Upper lobe of right lung (tissue), 1 donor: ENCODE data around the gene POLR3B. TPM values are rescaled to one million over a fixed set of nuclear protein-coding genes. Genes with fewer than 3 reads are reported as not detected.

Experiments used
- ATAC-seq: fragments of 200-7000 bp; cut with Tn5 transposase; one replicate; pipeline ENCODE4 v1.9.1; 2020; ENCODE audit warnings: mild to moderate bottlenecking, moderate library complexity
- DNase-seq: peaks from one replicate; pipeline ENCODE4 v3.0.0-alpha.2; 2020
- H3K27ac ChIP-seq: fragments of 200-600 bp; one replicate; pipeline ENCODE4 v1.8.0; 2022
- H3K27me3 ChIP-seq: fragments of 200-600 bp; one replicate; pipeline ENCODE4 v1.8.0; 2022; ENCODE audit warnings: mild to moderate bottlenecking
- H3K36me3 ChIP-seq: fragments of 200-600 bp; one replicate; pipeline ENCODE4 v1.8.0; 2022
- H3K4me1 ChIP-seq: fragments of 200-600 bp; one replicate; pipeline ENCODE4 v1.8.0; 2022
- H3K4me3 ChIP-seq: fragments of 200-600 bp; one replicate; pipeline ENCODE4 v1.8.0; 2022; ENCODE audit warnings: mild to moderate bottlenecking
- H3K9me3 ChIP-seq: fragments of 200-600 bp; one replicate; pipeline ENCODE4 v1.8.0; 2022
- CTCF ChIP-seq: fragments of 200-600 bp; IDR thresholded peaks from one replicate; pipeline ENCODE4 v1.8.0; 2022; ENCODE audit warnings: antibody characterized with exemption
- intact Hi-C: fragments of 100-400 bp; cut with DNase I; formaldehyde crosslinking; loops from one replicate; pipeline ENCODE4 v1.11.0; 2022
- total RNA-seq: library from RNA; stranded (reverse); fragmentation: NEBNext Ultra II Directional; extraction: Animal tissue kit (Norgen Biotek cat#: 25700); gene quantifications from one replicate; pipeline ENCODE4 v1.2.1, GENCODE V29; 2021
- donor health status: DM: no; HTN: yes; CAD: no; lungs with severe emphysema.

Gene POLR3B
- total RNA-seq, 1 donor from 2014 or later = 11.3 TPM

GRCh38 chr12:106344131-106344530, 13.4 kb upstream of the POLR3B start:
- peaks cover 24% of the 10 kb centered on the region for H3K36me3 ChIP-seq
- ATAC-seq = no peak

GRCh38 chr12:106345746-106346145, 11.8 kb upstream of the POLR3B start:
- H3K9me3 ChIP-seq = no peaks in the 10 kb centered on the region
- peak; percentile 85 for ATAC-seq
- H3K36me3 ChIP-seq = peaks cover 20% of the 10 kb centered on the region

More at GRCh38 chr12:106344131-106344530, 13.4 kb upstream of the POLR3B start:
- intact Hi-C loops = no loop called here
- Histone ChIP-seq H3K27ac (no peak overlapping the region), H3K4me1 (peaks cover 16% of the 10 kb centered on the region), H3K9me3 (no peaks in the 10 kb centered on the region), H3K4me3 (no peak overlapping the region), H3K27me3 (no peaks in the 10 kb centered on the region)
- no peak for TF ChIP-seq CTCF
- no peak for DNase-seq

GRCh38 chr12:106348411-106348810, 9.1 kb upstream of the POLR3B start:
- Histone ChIP-seq H3K9me3 (no peaks in the 10 kb centered on the region), H3K4me1 (peaks cover 5% of the 10 kb centered on the region), H3K4me3 (no peak overlapping the region), H3K36me3 (peaks cover 12% of the 10 kb centered on the region), H3K27ac (no peak overlapping the region), H3K27me3 (no peaks in the 10 kb centered on the region)
- DNase-seq (no peak), ATAC-seq (no peak)
- TF ChIP-seq CTCF = no peak
- intact Hi-C loops = no loop called here

More at GRCh38 chr12:106345746-106346145, 11.8 kb upstream of the POLR3B start:
- no peak overlapping the region for H3K4me3 ChIP-seq
- peaks cover 16% of the 10 kb centered on the region for H3K4me1 ChIP-seq
- intact Hi-C loops = no loop called here
- no peaks in the 10 kb centered on the region for H3K27me3 ChIP-seq
- H3K27ac ChIP-seq = no peak overlapping the region
- peak; percentile 42 for TF ChIP-seq CTCF
- no peak for DNase-seq

GRCh38 chr12:106353175-106353574, 4.4 kb upstream of the POLR3B start:
- Histone ChIP-seq H3K27ac (no peak overlapping the region), H3K4me3 (no peak overlapping the region), H3K9me3 (no peaks in the 10 kb centered on the region), H3K4me1 (peaks cover 10% of the 10 kb centered on the region), H3K36me3 (no peaks in the 10 kb centered on the region), H3K27me3 (no peaks in the 10 kb centered on the region)
- ATAC-seq = no peak
- no peak for DNase-seq
- TF ChIP-seq CTCF = no peak
- intact Hi-C loops = no loop called here

- no peaks in the 10 kb centered on the region for H3K27me3 ChIP-seq
- intact Hi-C loops = no loop called here
- peak overlapping the region; percentile 87 for H3K27ac ChIP-seq
- peak; percentile 57 for ATAC-seq
- H3K36me3 ChIP-seq = no peaks in the 10 kb centered on the region
- H3K4me1 ChIP-seq = peaks cover 18% of the 10 kb centered on the region
- H3K4me3 ChIP-seq = peak overlapping the region; percentile 89
- DNase-seq = peak; percentile 73
- H3K9me3 ChIP-seq = no peaks in the 10 kb centered on the region
- TF ChIP-seq CTCF = no peak
Observed at GRCh38 chr12:106358396-106359241, 1.1 kb downstream of the POLR3B start.
